ENCODE data around the gene PIK3AP1.

DNA sequence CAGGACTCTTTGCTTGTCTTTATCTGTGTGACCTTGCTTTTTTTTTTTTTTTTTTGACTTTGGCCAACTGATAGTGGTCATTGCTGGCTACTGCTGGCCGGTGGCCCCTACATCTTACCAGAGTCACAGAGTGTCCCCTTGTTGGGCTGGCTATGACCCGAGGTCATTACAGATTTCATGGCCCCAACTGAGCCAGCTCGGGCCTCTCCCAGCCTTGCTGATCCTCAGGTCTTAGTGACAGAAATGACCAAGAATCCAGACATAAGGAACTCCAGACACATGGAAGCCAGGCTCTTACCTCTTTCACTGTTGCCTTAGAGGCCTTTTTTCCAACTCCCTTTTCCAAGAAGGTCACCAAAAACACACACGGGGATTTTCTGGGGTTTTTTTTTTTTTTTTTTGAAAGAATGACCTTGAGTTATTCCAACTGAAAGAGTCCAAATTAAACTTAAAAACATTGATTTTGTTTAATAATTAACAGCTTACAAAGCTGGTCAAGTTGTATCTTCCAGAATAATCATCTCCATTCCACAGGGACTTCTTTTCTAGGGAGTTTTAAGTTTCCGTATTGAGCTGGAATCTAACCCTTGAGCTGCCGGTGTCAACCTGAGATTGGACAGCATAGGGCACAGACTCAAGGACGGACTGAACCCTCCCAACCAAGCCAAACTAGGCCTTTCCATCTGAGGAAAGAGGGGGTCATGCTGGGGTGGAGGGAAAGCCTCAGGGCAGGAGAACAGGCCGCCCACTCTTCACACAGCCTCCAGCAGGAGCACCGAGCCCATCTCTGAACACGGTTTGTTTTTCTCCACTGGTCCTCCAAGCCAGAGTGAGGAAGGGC lies 43.8 kb downstream of the PIK3AP1 start:
- TF ChIP-seq POLR2AphosphoS5 (IDR thresholded peaks at IDR 0.05; ENCODE audit: low read depth) (no peak), GABPA (IDR thresholded peaks at IDR 0.05; ENCODE audit: low read depth) (no peak)
- TF ChIP-seq, protein P1, sequence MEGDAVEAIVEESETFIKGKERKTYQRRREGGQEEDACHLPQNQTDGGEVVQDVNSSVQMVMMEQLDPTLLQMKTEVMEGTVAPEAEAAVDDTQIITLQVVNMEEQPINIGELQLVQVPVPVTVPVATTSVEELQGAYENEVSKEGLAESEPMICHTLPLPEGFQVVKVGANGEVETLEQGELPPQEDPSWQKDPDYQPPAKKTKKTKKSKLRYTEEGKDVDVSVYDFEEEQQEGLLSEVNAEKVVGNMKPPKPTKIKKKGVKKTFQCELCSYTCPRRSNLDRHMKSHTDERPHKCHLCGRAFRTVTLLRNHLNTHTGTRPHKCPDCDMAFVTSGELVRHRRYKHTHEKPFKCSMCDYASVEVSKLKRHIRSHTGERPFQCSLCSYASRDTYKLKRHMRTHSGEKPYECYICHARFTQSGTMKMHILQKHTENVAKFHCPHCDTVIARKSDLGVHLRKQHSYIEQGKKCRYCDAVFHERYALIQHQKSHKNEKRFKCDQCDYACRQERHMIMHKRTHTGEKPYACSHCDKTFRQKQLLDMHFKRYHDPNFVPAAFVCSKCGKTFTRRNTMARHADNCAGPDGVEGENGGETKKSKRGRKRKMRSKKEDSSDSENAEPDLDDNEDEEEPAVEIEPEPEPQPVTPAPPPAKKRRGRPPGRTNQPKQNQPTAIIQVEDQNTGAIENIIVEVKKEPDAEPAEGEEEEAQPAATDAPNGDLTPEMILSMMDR (IDR thresholded peaks at IDR 0.05; ENCODE audit: insufficient read depth, low read length) = no peak
